ENCODE results near the gene SUN1.

GRCh38 chr7:876077-876971 lies 44.0 kb downstream of the SUN1 start, which contains the start of gene GET4:
- TF ChIP-seq, protein P1, sequence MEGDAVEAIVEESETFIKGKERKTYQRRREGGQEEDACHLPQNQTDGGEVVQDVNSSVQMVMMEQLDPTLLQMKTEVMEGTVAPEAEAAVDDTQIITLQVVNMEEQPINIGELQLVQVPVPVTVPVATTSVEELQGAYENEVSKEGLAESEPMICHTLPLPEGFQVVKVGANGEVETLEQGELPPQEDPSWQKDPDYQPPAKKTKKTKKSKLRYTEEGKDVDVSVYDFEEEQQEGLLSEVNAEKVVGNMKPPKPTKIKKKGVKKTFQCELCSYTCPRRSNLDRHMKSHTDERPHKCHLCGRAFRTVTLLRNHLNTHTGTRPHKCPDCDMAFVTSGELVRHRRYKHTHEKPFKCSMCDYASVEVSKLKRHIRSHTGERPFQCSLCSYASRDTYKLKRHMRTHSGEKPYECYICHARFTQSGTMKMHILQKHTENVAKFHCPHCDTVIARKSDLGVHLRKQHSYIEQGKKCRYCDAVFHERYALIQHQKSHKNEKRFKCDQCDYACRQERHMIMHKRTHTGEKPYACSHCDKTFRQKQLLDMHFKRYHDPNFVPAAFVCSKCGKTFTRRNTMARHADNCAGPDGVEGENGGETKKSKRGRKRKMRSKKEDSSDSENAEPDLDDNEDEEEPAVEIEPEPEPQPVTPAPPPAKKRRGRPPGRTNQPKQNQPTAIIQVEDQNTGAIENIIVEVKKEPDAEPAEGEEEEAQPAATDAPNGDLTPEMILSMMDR (IDR thresholded peaks at IDR 0.05): peak in 5 of 6 experiments; percentile 13 to 39 (median 22)
- peak in 3 of 4 donors; percentile 80 to 85 (median 81) for TF ChIP-seq POLR2A (IDR thresholded peaks at IDR 0.05)
